ENCODE measurements around the gene EEF1AKMT3.

- TF ChIP-seq CTCF (IDR thresholded peaks at IDR 0.05 in 2 of 3, conservative IDR thresholded peaks at IDR 0.05 in 1 of 3; ENCODE audit: borderline replicate concordance in 1 of 3, insufficient read depth in 1 of 3, low read depth in 2 of 3, low read length in 2 of 3) (no peak), SP1 (IDR thresholded peaks at IDR 0.05; ENCODE audit: low read depth) (no peak), POLR2AphosphoS5 (IDR thresholded peaks at IDR 0.05; ENCODE audit: low read depth, low read length) (no peak), SRF (IDR thresholded peaks at IDR 0.05; ENCODE audit: low read depth) (no peak), POLR2A (IDR thresholded peaks at IDR 0.05; ENCODE audit: borderline replicate concordance, extremely low read depth, insufficient read depth, insufficient read length) (no peak)
These were observed 24.6 kb downstream of the EEF1AKMT3 start for GRCh38 chr12:57796996-57797395.

Measured in HCT116 (cell line).